GM12892 (cell line): ENCODE results near the gene FCRLB.
"Not testable (repeated sequence)": the region's sequence is repeated elsewhere in the genome, so short reads cannot be mapped to it uniquely, and the experiment has no call there.

Source experiments
- POLR2A ChIP-seq: IDR thresholded peaks from 2 replicates; pipeline ENCODE4 v1.6.1; 2011; ENCODE audit warnings: low read depth, low read length, control low read depth
- POLR2AphosphoS5 ChIP-seq: IDR thresholded peaks from 2 replicates; pipeline ENCODE4 v1.6.1; 2011; ENCODE audit warnings: low read depth, low read length, control low read depth
- TAF1 ChIP-seq: IDR thresholded peaks from 2 replicates; pipeline ENCODE4 v1.6.1; 2011; ENCODE audit warnings: low read depth, mild to moderate bottlenecking, control low read depth, low read length, borderline replicate concordance

GRCh38 chr1:161725258-161725907 is 4.0 kb downstream of the FCRLB start:
- TF ChIP-seq POLR2AphosphoS5, POLR2A, TAF1: not testable (repeated sequence)
